HG03103 (cell line): ENCODE measurements around the gene ABCC4.

ENCODE experiments used
- ATAC-seq: cut with Tn5 transposase; IDR thresholded peaks from one replicate; pipeline ENCODE4 v1.9.1; 2021; ENCODE audit warnings: low read depth; ENCODE audit not compliant: unreplicated experiment

ABCC4 gene

GRCh38 chr13:95260031-95260525 is 41.2 kb downstream of the ABCC4 start:
- ATAC-seq, result peak; percentile 52

GRCh38 chr13:95258619-95259194 is 42.5 kb downstream of the ABCC4 start:
- ATAC-seq, result no peak

- ATAC-seq, result no peak
These were observed 43.2 kb downstream of the ABCC4 start for GRCh38 chr13:95258098-95258497.

GRCh38 chr13:95256091-95256490 is 45.2 kb downstream of the ABCC4 start:
- no peak for ATAC-seq

GRCh38 chr13:95255072-95255732 is 46.0 kb downstream of the ABCC4 start:
- ATAC-seq, result no peak

- ATAC-seq, result no peak
These were observed 46.9 kb downstream of the ABCC4 start for GRCh38 chr13:95254339-95254738.

GRCh38 chr13:95253033-95253432 is 48.2 kb downstream of the ABCC4 start:
- ATAC-seq, result no peak

- ATAC-seq, result no peak
These were observed 49.6 kb downstream of the ABCC4 start for GRCh38 chr13:95251641-95252040.

GRCh38 chr13:95250961-95251360 is 50.3 kb downstream of the ABCC4 start:
- ATAC-seq, result no peak

GRCh38 chr13:95248953-95249352 is 52.3 kb downstream of the ABCC4 start:
- ATAC-seq, result no peak

GRCh38 chr13:95247852-95248251 is 53.4 kb downstream of the ABCC4 start:
- no peak for ATAC-seq

- ATAC-seq, result no peak
These were observed 54.1 kb downstream of the ABCC4 start for GRCh38 chr13:95247171-95247570.

- no peak for ATAC-seq
These were observed 54.8 kb downstream of the ABCC4 start for GRCh38 chr13:95246292-95247082.

GRCh38 chr13:95245071-95245470 is 56.2 kb downstream of the ABCC4 start:
- no peak for ATAC-seq

GRCh38 chr13:95243207-95243606 is 58.0 kb downstream of the ABCC4 start:
- ATAC-seq, result no peak

GRCh38 chr13:95241321-95241720 is 59.9 kb downstream of the ABCC4 start:
- ATAC-seq, result no peak

- peak; percentile 55 for ATAC-seq
These were observed 62.0 kb downstream of the ABCC4 start for GRCh38 chr13:95239283-95239682.

GRCh38 chr13:95237310-95237870 is 63.9 kb downstream of the ABCC4 start:
- no peak for ATAC-seq

- ATAC-seq, result no peak
These were observed 64.5 kb downstream of the ABCC4 start for GRCh38 chr13:95236774-95237173.

- no peak for ATAC-seq
These were observed 65.3 kb downstream of the ABCC4 start for GRCh38 chr13:95235974-95236373.

GRCh38 chr13:95235199-95235756 is 66.0 kb downstream of the ABCC4 start:
- ATAC-seq, result no peak
